Measurements from ENCODE around the gene SHISAL1.

DNA sequence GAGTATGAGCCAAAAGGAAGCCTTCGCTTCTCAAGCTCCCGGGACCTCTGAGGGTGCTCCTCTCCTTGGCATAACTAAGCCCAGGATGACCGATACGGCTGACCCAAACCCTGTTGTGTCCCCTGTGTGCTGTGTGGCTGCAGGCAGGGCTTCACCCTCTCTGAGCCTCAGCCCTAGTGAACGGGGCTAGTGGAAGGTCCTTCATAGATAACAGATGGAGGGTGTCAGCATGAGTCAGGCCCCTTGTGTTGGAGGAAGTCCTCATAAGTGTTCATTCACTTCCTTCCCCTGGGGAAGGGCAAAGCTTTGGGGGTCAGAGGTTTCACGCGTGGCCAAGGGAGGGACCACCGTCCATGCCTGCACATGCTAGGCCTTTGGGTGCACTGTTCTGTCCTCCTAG is 21.5 kb downstream of the SHISAL1 start:
- TF ChIP-seq POLR2A (IDR thresholded peaks at IDR 0.05) (no peak), POLR2AphosphoS5 (IDR thresholded peaks at IDR 0.05) (no peak), EP300 (IDR thresholded peaks at IDR 0.05) (no peak)
- TF ChIP-seq, protein P1, sequence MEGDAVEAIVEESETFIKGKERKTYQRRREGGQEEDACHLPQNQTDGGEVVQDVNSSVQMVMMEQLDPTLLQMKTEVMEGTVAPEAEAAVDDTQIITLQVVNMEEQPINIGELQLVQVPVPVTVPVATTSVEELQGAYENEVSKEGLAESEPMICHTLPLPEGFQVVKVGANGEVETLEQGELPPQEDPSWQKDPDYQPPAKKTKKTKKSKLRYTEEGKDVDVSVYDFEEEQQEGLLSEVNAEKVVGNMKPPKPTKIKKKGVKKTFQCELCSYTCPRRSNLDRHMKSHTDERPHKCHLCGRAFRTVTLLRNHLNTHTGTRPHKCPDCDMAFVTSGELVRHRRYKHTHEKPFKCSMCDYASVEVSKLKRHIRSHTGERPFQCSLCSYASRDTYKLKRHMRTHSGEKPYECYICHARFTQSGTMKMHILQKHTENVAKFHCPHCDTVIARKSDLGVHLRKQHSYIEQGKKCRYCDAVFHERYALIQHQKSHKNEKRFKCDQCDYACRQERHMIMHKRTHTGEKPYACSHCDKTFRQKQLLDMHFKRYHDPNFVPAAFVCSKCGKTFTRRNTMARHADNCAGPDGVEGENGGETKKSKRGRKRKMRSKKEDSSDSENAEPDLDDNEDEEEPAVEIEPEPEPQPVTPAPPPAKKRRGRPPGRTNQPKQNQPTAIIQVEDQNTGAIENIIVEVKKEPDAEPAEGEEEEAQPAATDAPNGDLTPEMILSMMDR (IDR thresholded peaks at IDR 0.05), result no peak
